ENCODE measurements around the gene TGFB1.
A peak's percentile ranks its signal among the peaks of the same experiment; 100 is the strongest.
"Not testable (repeated sequence)": the region's sequence is repeated elsewhere in the genome, so short reads cannot be mapped to it uniquely, and the experiment has no call there.

Gene TGFB1

DNA sequence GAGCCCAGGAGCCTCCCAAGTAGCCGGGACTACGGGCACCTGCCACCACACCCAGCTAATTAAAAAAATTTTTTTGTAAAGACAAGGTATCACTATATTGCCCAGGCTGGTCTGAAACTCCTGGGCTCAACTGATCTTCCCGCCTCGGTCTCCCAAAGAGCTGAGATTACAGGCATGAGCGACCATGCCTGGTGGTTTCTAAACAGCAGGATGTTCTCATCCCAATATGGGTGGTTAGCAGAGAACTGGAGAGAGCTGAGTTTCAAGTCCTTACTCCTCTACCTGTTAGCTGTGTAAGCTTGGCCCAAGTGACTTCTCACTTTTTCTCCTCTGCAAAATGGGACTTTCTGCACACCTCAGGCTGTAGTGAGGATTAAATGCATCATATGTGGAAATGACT lies 30.6 kb upstream of the TGFB1 start:
- Histone ChIP-seq H3K4me3 (ENCODE audit: low read length) (no peak overlapping the region), H3K9ac (ENCODE audit: low read length) (no peak overlapping the region), H3K36me3 (ENCODE audit: control insufficient read depth, insufficient read depth, low read length) (peaks cover 11% of the 10 kb centered on the region), H3K27me3 (ENCODE audit: control insufficient read depth, insufficient read depth, low read length) (no peaks in the 10 kb centered on the region), H3K27ac (ENCODE audit: low read depth, low read length) (no peak overlapping the region), H3K4me1 (ENCODE audit: control insufficient read depth, insufficient read depth, low read length) (no peaks in the 10 kb centered on the region)

DNA sequence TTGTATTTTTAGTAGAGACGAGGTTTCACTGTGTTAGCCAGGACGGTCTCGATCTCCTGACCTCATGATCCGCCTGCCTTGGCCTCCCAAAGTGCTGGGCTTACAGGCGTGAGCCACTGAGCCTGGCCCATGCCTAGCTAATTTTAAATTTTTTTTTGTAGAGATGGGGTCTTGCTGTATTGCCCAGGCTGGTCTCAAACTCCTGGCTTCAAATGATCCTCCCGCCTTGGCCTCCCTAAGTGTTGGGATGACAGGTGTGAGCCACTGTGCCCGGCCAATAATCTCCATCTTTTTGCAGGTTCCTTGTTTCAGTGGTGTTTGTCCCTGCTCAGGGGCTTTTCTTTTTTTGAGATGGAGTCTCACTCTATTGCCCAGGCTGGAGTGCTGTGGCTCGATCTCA lies 27.8 kb upstream of the TGFB1 start:
- not testable (repeated sequence) for H3K9ac ChIP-seq (ENCODE audit: low read length); H3K4me1 ChIP-seq (ENCODE audit: control insufficient read depth, insufficient read depth, low read length); H3K27ac ChIP-seq (ENCODE audit: low read depth, low read length); H3K27me3 ChIP-seq (ENCODE audit: control insufficient read depth, insufficient read depth, low read length); H3K4me3 ChIP-seq (ENCODE audit: low read length); H3K36me3 ChIP-seq (ENCODE audit: control insufficient read depth, insufficient read depth, low read length)

DNA sequence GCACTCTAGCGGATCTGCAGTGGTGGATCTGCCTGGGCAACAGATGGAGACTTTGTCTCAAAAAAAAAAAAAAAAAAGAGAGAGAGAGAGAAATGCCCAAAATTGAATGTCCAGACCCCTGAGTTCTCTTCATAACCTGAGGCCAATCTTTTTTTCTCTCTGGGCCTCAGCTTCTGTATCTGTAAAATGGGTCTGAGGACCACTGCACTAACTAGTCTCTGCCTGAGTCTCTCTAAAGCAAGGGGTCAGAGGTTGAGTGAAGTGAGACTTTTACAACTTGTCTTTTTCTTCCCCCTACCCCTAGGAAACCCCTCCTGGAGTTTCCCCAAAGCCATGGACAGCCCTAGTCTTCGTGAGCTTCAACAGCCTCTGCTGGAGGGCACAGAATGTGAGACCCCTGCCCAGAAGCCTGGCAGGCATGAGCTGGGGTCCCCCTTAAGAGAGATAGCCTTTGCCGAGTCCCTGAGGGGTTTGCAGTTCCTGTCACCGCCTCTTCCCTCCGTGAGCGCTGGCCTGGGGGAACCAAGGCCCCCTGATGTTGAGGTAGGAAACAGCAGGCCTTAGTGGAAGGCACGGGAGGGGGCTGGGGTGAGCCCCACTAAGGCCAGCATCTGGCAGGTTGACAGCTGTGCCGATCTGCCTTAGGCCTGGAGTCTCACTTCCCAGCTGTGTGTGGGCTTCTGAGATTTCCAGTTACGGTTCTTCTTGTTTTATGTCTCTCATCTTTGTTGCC lies 24.4 kb upstream of the TGFB1 start:
- no peak overlapping the region for H3K9ac ChIP-seq (ENCODE audit: low read length)
- no peak overlapping the region for H3K4me3 ChIP-seq (ENCODE audit: low read length)
- H3K36me3 ChIP-seq (ENCODE audit: control insufficient read depth, insufficient read depth, low read length), result peaks cover 2% of the 10 kb centered on the region
- no peaks in the 10 kb centered on the region for H3K27me3 ChIP-seq (ENCODE audit: control insufficient read depth, insufficient read depth, low read length)
- H3K27ac ChIP-seq (ENCODE audit: low read depth, low read length), result peak overlapping the region; percentile 75
- peaks cover 14% of the 10 kb centered on the region for H3K4me1 ChIP-seq (ENCODE audit: control insufficient read depth, insufficient read depth, low read length)

DNA sequence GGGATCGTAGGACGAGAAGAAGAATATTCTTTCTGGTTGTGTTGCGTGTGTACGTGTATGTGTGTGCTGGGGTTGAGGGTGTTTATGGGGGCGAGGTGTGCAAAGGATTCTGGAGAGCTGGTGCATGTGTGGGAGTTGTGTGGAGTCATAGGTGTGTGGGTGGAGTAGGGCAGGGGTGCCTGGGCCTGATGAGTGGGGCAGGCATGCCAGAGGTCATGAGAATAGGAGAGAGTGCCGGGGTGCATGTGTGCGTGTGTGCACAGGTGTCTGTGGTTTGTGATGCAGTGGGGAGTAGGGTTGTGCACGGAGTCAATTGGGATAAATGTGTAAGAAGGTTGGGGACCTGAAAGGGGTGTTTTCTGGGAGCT lies 23.3 kb upstream of the TGFB1 start:
- Histone ChIP-seq H3K4me1 (ENCODE audit: control insufficient read depth, insufficient read depth, low read length) (peaks cover 14% of the 10 kb centered on the region), H3K9ac (ENCODE audit: low read length) (peak overlapping the region; percentile 19), H3K27me3 (ENCODE audit: control insufficient read depth, insufficient read depth, low read length) (no peaks in the 10 kb centered on the region), H3K4me3 (ENCODE audit: low read length) (peak overlapping the region; percentile 62), H3K36me3 (ENCODE audit: control insufficient read depth, insufficient read depth, low read length) (no peaks in the 10 kb centered on the region), H3K27ac (ENCODE audit: low read depth, low read length) (peak overlapping the region; percentile 55)

DNA sequence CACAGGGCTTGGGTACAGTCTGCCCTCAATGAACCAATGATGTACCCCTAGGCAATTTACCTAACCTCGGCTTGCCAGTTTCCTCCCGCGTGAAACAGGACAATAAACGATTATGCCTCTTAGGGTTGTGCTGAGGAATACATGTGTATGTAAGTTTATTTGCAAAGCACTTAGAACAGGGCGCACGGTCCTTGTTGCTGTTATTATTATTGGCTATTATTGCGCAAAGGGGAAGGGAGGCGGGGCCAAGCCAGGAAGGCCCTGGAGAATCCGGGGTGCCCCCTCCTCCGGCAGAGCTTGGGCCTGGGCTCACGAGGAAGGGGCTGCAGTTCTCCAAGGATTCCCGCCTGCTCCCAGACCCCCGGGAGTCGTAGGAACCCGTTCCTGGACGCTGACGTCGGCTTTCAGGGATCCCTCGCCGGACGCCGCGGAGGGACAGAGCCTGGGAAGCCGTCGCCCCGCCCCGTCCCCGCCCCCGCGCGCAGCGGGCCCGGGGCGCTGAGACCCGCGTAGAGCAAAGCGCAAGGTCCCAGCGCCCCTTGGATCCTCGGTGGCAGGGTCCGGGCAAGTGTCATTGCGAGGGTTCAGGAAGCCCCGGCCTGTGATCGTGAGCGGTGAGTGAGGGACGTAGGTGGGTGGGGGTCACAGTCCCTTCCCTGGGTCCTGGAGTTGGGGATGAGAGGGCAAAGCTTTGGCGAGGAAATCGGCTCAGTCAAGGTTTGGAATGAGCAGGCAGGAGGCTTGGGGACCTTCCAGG lies 22.7 kb upstream of the TGFB1 start, which contains the start of gene TMEM91:
Gene TMEM91 (plus strand): TSS at position 293 of the 757 bp plus-strand sequence. CDS start 1,777 bp downstream, outside the sequence.
- H3K27ac ChIP-seq (ENCODE audit: low read depth, low read length), result peak within 1 kb of the TSS; percentile 55
- H3K9ac ChIP-seq (ENCODE audit: low read length), result peak within 1 kb of the TSS; percentile 66
- no peaks in the 10 kb centered on the region for H3K36me3 ChIP-seq (ENCODE audit: control insufficient read depth, insufficient read depth, low read length)
- H3K27me3 ChIP-seq (ENCODE audit: control insufficient read depth, insufficient read depth, low read length), result no peaks in the 10 kb centered on the region
- H3K4me3 ChIP-seq (ENCODE audit: low read length), result peak within 1 kb of the TSS; percentile 62
- H3K4me1 ChIP-seq (ENCODE audit: control insufficient read depth, insufficient read depth, low read length), result peaks cover 14% of the 10 kb centered on the region

DNA sequence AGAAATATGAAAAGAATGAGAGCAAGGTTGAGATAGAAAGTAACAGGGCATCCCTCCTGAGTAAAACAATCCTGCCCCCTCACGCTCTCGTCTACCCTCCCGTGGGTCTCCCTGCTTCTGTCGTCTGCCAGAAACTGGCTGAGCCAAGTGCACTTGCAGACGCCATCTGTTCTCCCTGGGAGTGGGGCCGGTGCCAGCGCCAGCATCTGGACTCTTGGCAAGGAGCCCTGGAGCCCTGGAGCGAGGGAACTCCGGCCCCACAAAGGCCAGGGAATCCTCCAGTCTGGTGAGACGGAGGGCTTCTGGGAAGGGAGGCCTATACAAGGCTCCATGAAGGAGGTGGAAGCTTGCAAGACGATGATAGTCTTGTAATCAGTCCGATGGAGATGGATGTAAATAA lies 20.3 kb upstream of the TGFB1 start:
- H3K4me3 ChIP-seq (ENCODE audit: low read length), result no peak overlapping the region
- peaks cover 14% of the 10 kb centered on the region for H3K4me1 ChIP-seq (ENCODE audit: control insufficient read depth, insufficient read depth, low read length)
- H3K27ac ChIP-seq (ENCODE audit: low read depth, low read length), result peak overlapping the region; percentile 0
- H3K9ac ChIP-seq (ENCODE audit: low read length), result no peak overlapping the region
- no peaks in the 10 kb centered on the region for H3K27me3 ChIP-seq (ENCODE audit: control insufficient read depth, insufficient read depth, low read length)
- no peaks in the 10 kb centered on the region for H3K36me3 ChIP-seq (ENCODE audit: control insufficient read depth, insufficient read depth, low read length)

DNA sequence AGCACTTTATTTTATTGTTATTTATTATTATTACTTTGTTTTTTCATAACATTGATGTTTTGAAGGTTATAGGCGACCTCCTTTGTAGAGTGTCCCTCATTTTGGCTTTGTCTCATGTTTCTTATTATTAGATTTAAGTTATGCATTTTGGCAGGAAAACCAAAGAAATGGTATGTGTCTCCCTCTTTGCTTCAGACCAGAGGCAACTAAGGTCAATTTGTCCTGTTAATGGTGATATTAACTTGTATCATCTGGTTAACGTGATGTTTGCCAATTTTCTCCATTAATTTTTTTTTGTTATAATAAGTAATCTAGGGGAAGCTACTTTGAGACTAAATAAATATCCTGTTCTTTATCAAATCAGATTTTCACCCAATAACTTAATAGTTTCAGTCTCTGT lies 18.8 kb upstream of the TGFB1 start:
- Histone ChIP-seq H3K4me1 (ENCODE audit: control insufficient read depth, insufficient read depth, low read length) (peaks cover 14% of the 10 kb centered on the region), H3K9ac (ENCODE audit: low read length) (no peak overlapping the region), H3K36me3 (ENCODE audit: control insufficient read depth, insufficient read depth, low read length) (no peaks in the 10 kb centered on the region), H3K27ac (ENCODE audit: low read depth, low read length) (no peak overlapping the region), H3K27me3 (ENCODE audit: control insufficient read depth, insufficient read depth, low read length) (no peaks in the 10 kb centered on the region), H3K4me3 (ENCODE audit: low read length) (no peak overlapping the region)

DNA sequence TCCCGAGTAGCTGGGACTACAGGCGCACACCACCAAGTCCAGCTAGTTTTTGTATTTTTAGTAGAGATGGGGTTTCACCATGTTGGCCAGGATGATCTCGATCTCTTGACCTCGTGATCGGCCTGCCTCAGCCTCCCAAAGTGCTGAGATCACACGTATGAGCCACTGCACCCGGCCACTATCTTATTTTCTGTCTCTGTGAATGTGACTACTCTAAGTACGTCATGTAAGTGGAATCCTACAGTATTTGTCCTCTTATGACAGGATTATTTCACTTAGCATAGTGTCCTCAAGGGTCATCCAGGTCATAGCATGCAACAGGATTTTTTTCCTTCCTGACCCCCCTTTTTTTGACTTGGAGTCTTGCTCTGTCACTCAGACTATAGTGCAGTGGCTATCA lies 17.8 kb upstream of the TGFB1 start:
- Histone ChIP-seq H3K27ac (ENCODE audit: low read depth, low read length) (no peak overlapping the region), H3K9ac (ENCODE audit: low read length) (no peak overlapping the region), H3K27me3 (ENCODE audit: control insufficient read depth, insufficient read depth, low read length) (no peaks in the 10 kb centered on the region), H3K36me3 (ENCODE audit: control insufficient read depth, insufficient read depth, low read length) (no peaks in the 10 kb centered on the region), H3K4me1 (ENCODE audit: control insufficient read depth, insufficient read depth, low read length) (peaks cover 9% of the 10 kb centered on the region), H3K4me3 (ENCODE audit: low read length) (no peak overlapping the region)

DNA sequence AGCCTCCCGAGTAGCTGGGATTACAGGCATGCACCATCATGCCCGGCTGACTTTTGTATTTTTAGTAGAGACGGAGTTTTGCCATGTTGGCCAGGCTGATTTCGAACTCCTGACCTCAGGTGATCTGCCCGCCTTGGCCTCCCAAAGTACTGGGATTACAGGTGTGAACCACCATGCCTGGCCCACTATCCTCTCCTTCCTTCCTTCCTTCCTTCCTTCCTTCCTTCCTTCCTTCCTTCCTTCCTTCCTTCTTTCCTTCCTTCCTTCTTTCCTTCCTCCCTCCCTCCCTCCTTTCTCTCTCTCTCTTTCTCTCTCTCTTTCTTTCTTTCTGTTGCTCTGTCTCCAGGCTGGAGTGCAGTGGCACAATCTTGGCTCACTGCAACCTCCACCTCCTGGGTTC lies 17.4 kb upstream of the TGFB1 start:
- not testable (repeated sequence) for H3K4me3 ChIP-seq (ENCODE audit: low read length); H3K27me3 ChIP-seq (ENCODE audit: control insufficient read depth, insufficient read depth, low read length); H3K36me3 ChIP-seq (ENCODE audit: control insufficient read depth, insufficient read depth, low read length); H3K27ac ChIP-seq (ENCODE audit: low read depth, low read length); H3K4me1 ChIP-seq (ENCODE audit: control insufficient read depth, insufficient read depth, low read length); H3K9ac ChIP-seq (ENCODE audit: low read length)

DNA sequence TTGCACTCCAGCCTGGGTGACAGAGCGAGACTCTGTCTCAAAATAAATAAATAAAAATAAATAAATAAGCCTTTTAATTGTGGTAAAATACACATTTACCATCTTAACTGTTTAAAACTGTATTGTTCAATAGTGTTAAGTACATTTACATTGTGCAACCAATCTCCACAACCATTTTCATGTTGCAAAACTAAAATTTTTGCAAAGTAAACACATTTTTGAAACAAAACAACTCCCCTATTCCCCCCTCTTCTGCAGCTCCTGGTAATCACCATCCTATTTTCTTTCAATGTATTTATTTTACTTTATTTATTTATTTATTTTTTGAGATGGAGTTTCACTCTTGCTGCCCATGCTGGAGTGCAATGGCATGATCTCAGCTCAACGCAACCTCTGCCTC lies 16.0 kb upstream of the TGFB1 start:
- H3K27me3 ChIP-seq (ENCODE audit: control insufficient read depth, insufficient read depth, low read length), result no peaks in the 10 kb centered on the region
- H3K36me3 ChIP-seq (ENCODE audit: control insufficient read depth, insufficient read depth, low read length), result no peaks in the 10 kb centered on the region
- H3K4me3 ChIP-seq (ENCODE audit: low read length), result no peak overlapping the region
- peaks cover 7% of the 10 kb centered on the region for H3K4me1 ChIP-seq (ENCODE audit: control insufficient read depth, insufficient read depth, low read length)
- no peak overlapping the region for H3K9ac ChIP-seq (ENCODE audit: low read length)
- H3K27ac ChIP-seq (ENCODE audit: low read depth, low read length), result no peak overlapping the region

DNA sequence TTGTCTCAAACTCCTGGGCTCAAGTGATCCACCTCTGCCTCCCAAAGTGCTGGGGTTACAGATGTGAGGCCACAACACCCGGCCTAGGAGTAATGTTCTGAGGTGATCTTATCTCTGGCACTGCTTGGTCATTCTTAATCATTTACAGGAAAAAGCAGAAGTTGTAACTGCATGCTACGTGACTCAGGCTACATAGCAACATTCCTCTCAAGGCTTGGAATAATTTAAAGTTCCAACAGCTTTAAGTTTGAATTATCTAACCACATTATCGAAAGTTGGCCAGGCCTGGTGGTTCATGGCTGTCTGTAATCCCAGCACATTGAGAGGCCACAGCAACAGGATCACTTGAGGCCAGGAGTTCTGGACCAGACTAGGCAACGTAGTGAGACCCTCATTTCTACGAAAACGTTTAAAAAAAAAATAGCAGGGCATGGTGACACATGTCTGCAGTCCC lies 14.2 kb upstream of the TGFB1 start:
- H3K27ac ChIP-seq (ENCODE audit: low read depth, low read length), result no peak overlapping the region

DNA sequence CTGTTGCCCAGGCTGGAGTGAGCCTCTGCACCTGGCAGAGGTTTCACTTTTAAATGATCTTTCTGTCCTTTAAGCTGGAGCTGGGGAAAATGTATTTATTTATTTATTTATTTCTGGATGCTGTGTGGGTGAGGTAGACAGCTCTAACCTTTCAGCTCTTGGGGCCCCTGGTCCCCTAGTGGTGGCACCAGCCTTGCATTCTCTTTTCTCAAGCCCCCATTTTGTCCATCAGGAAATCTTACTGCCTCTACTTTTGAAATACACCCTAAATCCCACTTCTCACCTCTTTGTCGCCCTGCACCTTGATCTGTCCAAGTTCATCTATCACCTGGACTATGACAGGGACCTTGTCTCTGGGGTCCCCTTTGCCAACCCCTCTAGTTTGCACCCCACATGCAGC lies 12.4 kb upstream of the TGFB1 start:
- Histone ChIP-seq H3K4me1 (ENCODE audit: control insufficient read depth, insufficient read depth, low read length) (peaks cover 8% of the 10 kb centered on the region), H3K36me3 (ENCODE audit: control insufficient read depth, insufficient read depth, low read length) (no peaks in the 10 kb centered on the region), H3K9ac (ENCODE audit: low read length) (no peak overlapping the region), H3K4me3 (ENCODE audit: low read length) (no peak overlapping the region), H3K27me3 (ENCODE audit: control insufficient read depth, insufficient read depth, low read length) (no peaks in the 10 kb centered on the region), H3K27ac (ENCODE audit: low read depth, low read length) (no peak overlapping the region)

More for the DNA sequence above, 14.2 kb upstream of the TGFB1 start:
- no peak overlapping the region for H3K9ac ChIP-seq (ENCODE audit: low read length)
- peaks cover 8% of the 10 kb centered on the region for H3K4me1 ChIP-seq (ENCODE audit: control insufficient read depth, insufficient read depth, low read length)
- H3K36me3 ChIP-seq (ENCODE audit: control insufficient read depth, insufficient read depth, low read length), result no peaks in the 10 kb centered on the region
- no peak overlapping the region for H3K4me3 ChIP-seq (ENCODE audit: low read length)
- no peaks in the 10 kb centered on the region for H3K27me3 ChIP-seq (ENCODE audit: control insufficient read depth, insufficient read depth, low read length)
